ENCODE data around the gene CD6. TPM values are rescaled to one million over a fixed set of nuclear protein-coding genes. Genes with fewer than 3 reads are reported as not detected.

CD6 gene
- polyA plus RNA-seq, 2 donors: 1.3 to 1.4 TPM

DNA sequence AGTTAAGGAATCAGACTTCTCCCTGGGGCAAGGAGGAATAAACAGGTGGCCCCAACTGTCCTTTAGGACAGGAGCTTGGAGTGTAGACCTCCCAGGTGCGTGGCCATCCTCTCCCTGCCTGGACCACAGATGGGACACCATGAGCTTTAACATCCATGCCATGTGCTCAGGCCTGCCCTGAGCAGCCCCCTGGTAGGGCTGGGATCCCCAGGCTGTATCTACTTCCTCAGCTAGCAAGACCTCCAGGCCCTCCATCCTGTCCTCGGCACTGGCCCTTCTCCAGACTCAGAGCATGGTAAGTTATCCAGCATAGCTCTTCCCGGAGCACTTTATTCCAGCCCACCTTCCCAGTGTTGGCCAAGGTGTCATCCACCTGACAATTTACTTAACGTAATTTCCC, 5.7 kb downstream of the CD6 start:
- no peaks in the 10 kb centered on the region for H3K36me3 ChIP-seq (ENCODE audit: control insufficient read depth in 2 of 2, insufficient read depth in 2 of 2, low read length in 1 of 2)
- H3K4me1 ChIP-seq (ENCODE audit: control insufficient read depth in 2 of 2, insufficient read depth in 2 of 2, low read length in 1 of 2): peaks cover 0 to 2% of the 10 kb centered on the region in 2 donors
- no peaks in the 10 kb centered on the region for H3K9me3 ChIP-seq (ENCODE audit: control insufficient read depth in 2 of 2, insufficient read depth in 1 of 2, low read depth in 1 of 2, low read length in 1 of 2)
- no peaks in the 10 kb centered on the region for H3K27me3 ChIP-seq (ENCODE audit: control insufficient read depth in 1 of 2, insufficient read depth in 2 of 2, low read length in 2 of 2)
- H3K4me3 ChIP-seq (ENCODE audit: low read depth in 1 of 2, low read length in 2 of 2): no peak overlapping the region
- WGBS, 2 donors: 84 to 88% methylated on average over 4 of the region's 4 CpGs
- H3K27ac ChIP-seq (ENCODE audit: low read depth in 2 of 2, low read length in 1 of 2): no peak overlapping the region

DNA sequence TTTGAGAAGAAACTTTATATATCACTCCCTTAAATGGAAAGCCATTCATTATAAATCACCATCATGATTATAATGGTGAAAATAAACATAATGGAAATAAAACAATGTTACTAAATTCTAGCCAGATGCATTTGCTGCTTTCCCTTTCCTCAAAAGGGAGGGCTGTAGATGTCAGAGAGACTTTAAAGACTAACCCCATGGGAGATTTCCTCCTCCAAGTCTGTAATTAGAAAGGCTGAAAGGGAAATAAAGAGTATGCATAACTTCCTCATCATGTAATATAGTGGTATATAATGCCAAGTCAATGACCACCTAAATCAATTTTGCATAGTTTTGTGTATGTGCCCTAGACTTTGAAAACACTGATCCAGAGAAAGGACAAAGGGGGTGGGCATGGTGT, 6.4 kb downstream of the CD6 start:
- Histone ChIP-seq H3K9me3 (ENCODE audit: control insufficient read depth in 2 of 2, insufficient read depth in 1 of 2, low read depth in 1 of 2, low read length in 1 of 2) (no peaks in the 10 kb centered on the region), H3K4me1 (ENCODE audit: control insufficient read depth in 2 of 2, insufficient read depth in 2 of 2, low read length in 1 of 2) (peaks cover 0 to 2% of the 10 kb centered on the region in 2 donors), H3K27me3 (ENCODE audit: control insufficient read depth in 1 of 2, insufficient read depth in 2 of 2, low read length in 2 of 2) (no peaks in the 10 kb centered on the region), H3K4me3 (ENCODE audit: low read depth in 1 of 2, low read length in 2 of 2) (no peak overlapping the region), H3K36me3 (ENCODE audit: control insufficient read depth in 2 of 2, insufficient read depth in 2 of 2, low read length in 1 of 2) (no peaks in the 10 kb centered on the region), H3K27ac (ENCODE audit: low read depth in 2 of 2, low read length in 1 of 2) (no peak overlapping the region)

GRCh38 chr11:60978546-60979380, 7.3 kb downstream of the CD6 start:
- no peaks in the 10 kb centered on the region for H3K9me3 ChIP-seq (ENCODE audit: control insufficient read depth in 2 of 2, insufficient read depth in 1 of 2, low read depth in 1 of 2, low read length in 1 of 2)
- no peaks in the 10 kb centered on the region for H3K27me3 ChIP-seq (ENCODE audit: control insufficient read depth in 1 of 2, insufficient read depth in 2 of 2, low read length in 2 of 2)
- no peaks in the 10 kb centered on the region for H3K36me3 ChIP-seq (ENCODE audit: control insufficient read depth in 2 of 2, insufficient read depth in 2 of 2, low read length in 1 of 2)
- H3K4me1 ChIP-seq (ENCODE audit: control insufficient read depth in 2 of 2, insufficient read depth in 2 of 2, low read length in 1 of 2): peaks cover 0 to 2% of the 10 kb centered on the region in 2 donors
- H3K4me3 ChIP-seq (ENCODE audit: low read depth in 1 of 2, low read length in 2 of 2): no peak overlapping the region
- H3K27ac ChIP-seq (ENCODE audit: low read depth in 2 of 2, low read length in 1 of 2): no peak overlapping the region
- WGBS, 2 donors: 62 to 73% methylated on average over 10 of the region's 10 CpGs

GRCh38 chr11:60981515-60981914, 10.0 kb downstream of the CD6 start:
- H3K27ac ChIP-seq (ENCODE audit: low read depth in 2 of 2, low read length in 1 of 2): no peak overlapping the region
- H3K4me1 ChIP-seq (ENCODE audit: control insufficient read depth in 2 of 2, insufficient read depth in 2 of 2, low read length in 1 of 2): peaks cover 0 to 2% of the 10 kb centered on the region in 2 donors
- no peaks in the 10 kb centered on the region for H3K36me3 ChIP-seq (ENCODE audit: control insufficient read depth in 2 of 2, insufficient read depth in 2 of 2, low read length in 1 of 2)
- H3K9me3 ChIP-seq (ENCODE audit: control insufficient read depth in 2 of 2, insufficient read depth in 1 of 2, low read depth in 1 of 2, low read length in 1 of 2): no peaks in the 10 kb centered on the region
- H3K27me3 ChIP-seq (ENCODE audit: control insufficient read depth in 1 of 2, insufficient read depth in 2 of 2, low read length in 2 of 2): no peaks in the 10 kb centered on the region
- WGBS, 2 donors: 82 to 90% methylated on average over 12 of the region's 12 CpGs
- no peak overlapping the region for H3K4me3 ChIP-seq (ENCODE audit: low read depth in 1 of 2, low read length in 2 of 2)

- H3K9me3 ChIP-seq (ENCODE audit: control insufficient read depth in 2 of 2, insufficient read depth in 1 of 2, low read depth in 1 of 2, low read length in 1 of 2): no peaks in the 10 kb centered on the region
- H3K27me3 ChIP-seq (ENCODE audit: control insufficient read depth in 1 of 2, insufficient read depth in 2 of 2, low read length in 2 of 2): no peaks in the 10 kb centered on the region
- no peaks in the 10 kb centered on the region for H3K36me3 ChIP-seq (ENCODE audit: control insufficient read depth in 2 of 2, insufficient read depth in 2 of 2, low read length in 1 of 2)
- 85 to 90% methylated on average over 8 of the region's 8 CpGs for WGBS, 2 donors
- H3K4me3 ChIP-seq (ENCODE audit: low read depth in 1 of 2, low read length in 2 of 2): no peak overlapping the region
- peaks cover 0 to 2% of the 10 kb centered on the region in 2 donors for H3K4me1 ChIP-seq (ENCODE audit: control insufficient read depth in 2 of 2, insufficient read depth in 2 of 2, low read length in 1 of 2)
- no peak overlapping the region for H3K27ac ChIP-seq (ENCODE audit: low read depth in 2 of 2, low read length in 1 of 2)
Measured at GRCh38 chr11:60982184-60982583, 10.7 kb downstream of the CD6 start.

DNA sequence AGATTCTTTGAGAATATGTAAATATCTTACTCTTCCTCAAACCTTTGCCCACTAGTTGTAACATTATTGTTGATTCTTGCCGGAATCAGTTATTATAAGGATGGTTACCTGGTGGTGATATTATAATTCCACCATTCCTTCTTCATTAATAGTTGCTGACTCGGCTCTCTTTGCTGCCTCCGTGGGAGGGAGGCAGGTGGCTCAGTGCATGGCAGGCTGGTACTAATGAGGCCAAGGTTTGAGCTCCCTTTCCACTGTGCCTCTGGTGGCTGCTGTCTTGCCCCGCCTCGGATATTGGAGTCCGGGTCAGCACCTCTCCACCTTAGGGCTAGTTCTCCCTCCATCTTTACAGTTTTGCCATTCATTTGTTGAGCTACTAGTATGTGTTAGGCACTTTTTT, 12.7 kb downstream of the CD6 start:
- H3K4me1 ChIP-seq (ENCODE audit: control insufficient read depth in 2 of 2, insufficient read depth in 2 of 2, low read length in 1 of 2): peaks cover 0 to 2% of the 10 kb centered on the region in 2 donors
- WGBS, 2 donors: 73 to 77% methylated on average over 6 of the region's 6 CpGs
- H3K27ac ChIP-seq (ENCODE audit: low read depth in 2 of 2, low read length in 1 of 2): no peak overlapping the region
- no peaks in the 10 kb centered on the region for H3K9me3 ChIP-seq (ENCODE audit: control insufficient read depth in 2 of 2, insufficient read depth in 1 of 2, low read depth in 1 of 2, low read length in 1 of 2)
- H3K27me3 ChIP-seq (ENCODE audit: control insufficient read depth in 1 of 2, insufficient read depth in 2 of 2, low read length in 2 of 2): no peaks in the 10 kb centered on the region
- H3K36me3 ChIP-seq (ENCODE audit: control insufficient read depth in 2 of 2, insufficient read depth in 2 of 2, low read length in 1 of 2): no peaks in the 10 kb centered on the region
- H3K4me3 ChIP-seq (ENCODE audit: low read depth in 1 of 2, low read length in 2 of 2): no peak overlapping the region

DNA sequence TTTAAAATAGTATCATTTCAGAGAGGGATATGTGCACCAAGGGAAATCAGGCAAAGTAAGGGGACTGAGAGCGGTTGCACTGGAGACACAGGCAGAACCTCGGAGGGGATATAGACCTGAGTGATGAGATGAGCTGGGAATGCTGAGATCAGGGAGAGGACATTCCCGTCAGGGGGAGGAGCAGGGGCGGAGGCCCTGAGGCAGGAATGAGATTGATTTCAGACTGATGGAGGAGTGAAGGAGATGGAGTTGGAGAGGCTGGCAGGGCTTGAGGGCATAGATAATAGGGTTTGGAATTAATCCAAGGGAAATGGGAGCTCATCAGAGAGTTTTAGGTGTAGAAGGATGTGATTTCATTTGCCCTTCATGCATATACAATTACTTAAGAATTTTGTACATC, 13.2 kb downstream of the CD6 start:
- Histone ChIP-seq H3K27me3 (ENCODE audit: control insufficient read depth in 1 of 2, insufficient read depth in 2 of 2, low read length in 2 of 2) (no peaks in the 10 kb centered on the region), H3K36me3 (ENCODE audit: control insufficient read depth in 2 of 2, insufficient read depth in 2 of 2, low read length in 1 of 2) (no peaks in the 10 kb centered on the region), H3K27ac (ENCODE audit: low read depth in 2 of 2, low read length in 1 of 2) (no peak overlapping the region), H3K4me1 (ENCODE audit: control insufficient read depth in 2 of 2, insufficient read depth in 2 of 2, low read length in 1 of 2) (peaks cover 0 to 2% of the 10 kb centered on the region in 2 donors), H3K9me3 (ENCODE audit: control insufficient read depth in 2 of 2, insufficient read depth in 1 of 2, low read depth in 1 of 2, low read length in 1 of 2) (no peaks in the 10 kb centered on the region), H3K4me3 (ENCODE audit: low read depth in 1 of 2, low read length in 2 of 2) (no peak overlapping the region)
- 62 to 68% methylated on average over 4 of the region's 4 CpGs for WGBS, 2 donors

GRCh38 chr11:60985501-60985900, 14.0 kb downstream of the CD6 start:
- Histone ChIP-seq H3K36me3 (ENCODE audit: control insufficient read depth in 2 of 2, insufficient read depth in 2 of 2, low read length in 1 of 2) (no peaks in the 10 kb centered on the region), H3K9me3 (ENCODE audit: control insufficient read depth in 2 of 2, insufficient read depth in 1 of 2, low read depth in 1 of 2, low read length in 1 of 2) (no peaks in the 10 kb centered on the region), H3K27me3 (ENCODE audit: control insufficient read depth in 1 of 2, insufficient read depth in 2 of 2, low read length in 2 of 2) (no peaks in the 10 kb centered on the region), H3K4me1 (ENCODE audit: control insufficient read depth in 2 of 2, insufficient read depth in 2 of 2, low read length in 1 of 2) (peaks cover 0 to 2% of the 10 kb centered on the region in 2 donors), H3K27ac (ENCODE audit: low read depth in 2 of 2, low read length in 1 of 2) (no peak overlapping the region), H3K4me3 (ENCODE audit: low read depth in 1 of 2, low read length in 2 of 2) (no peak overlapping the region)
- WGBS, 2 donors: 72 to 81% methylated on average over 2 of the region's 2 CpGs

DNA sequence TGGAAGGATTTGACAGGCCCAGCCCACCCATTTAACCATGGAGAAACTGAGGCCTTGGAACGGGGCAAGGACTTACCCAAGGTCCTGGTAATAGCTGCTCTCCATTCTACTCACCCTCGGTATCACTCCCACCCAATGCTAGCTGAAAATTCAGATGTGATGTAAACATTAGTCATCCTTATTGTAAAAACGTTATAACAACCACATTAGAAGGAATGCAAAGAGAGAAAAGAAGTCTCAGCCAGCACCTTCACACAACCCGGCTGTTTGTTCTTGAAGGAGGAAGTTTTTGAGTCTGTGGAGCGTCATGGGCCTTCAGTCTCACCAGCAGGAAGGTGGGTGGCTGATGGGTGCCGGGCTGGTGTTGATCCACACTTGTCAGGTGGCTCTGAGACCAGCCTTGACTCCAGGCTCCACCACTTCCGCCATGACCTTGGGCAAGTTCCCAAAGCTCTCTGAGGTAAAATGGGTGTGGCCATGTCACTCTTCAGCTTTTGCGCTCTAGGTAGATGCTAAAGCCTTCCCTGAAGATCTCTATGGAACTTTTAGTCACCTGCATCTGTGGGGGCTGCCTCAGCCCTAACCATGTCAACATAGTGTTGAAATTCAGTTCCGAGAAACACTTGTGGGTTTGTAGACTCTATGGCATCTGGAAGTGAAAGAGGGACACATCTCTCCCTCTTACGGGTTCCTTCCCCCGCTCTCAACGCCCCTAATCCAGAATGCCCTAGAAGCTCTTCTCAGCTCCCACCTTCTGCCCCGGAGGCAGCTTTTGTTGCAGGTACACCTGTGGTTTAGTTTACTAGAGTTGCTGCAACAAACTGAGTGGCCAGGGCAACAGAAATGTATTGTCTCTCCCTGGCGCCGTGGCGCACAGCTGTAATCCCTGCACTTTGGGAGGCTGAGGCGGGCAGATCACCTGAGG, 14.8 kb downstream of the CD6 start:
- no peaks in the 10 kb centered on the region for H3K4me1 ChIP-seq (ENCODE audit: control insufficient read depth in 2 of 2, insufficient read depth in 2 of 2, low read length in 1 of 2)
- H3K27ac ChIP-seq (ENCODE audit: low read depth in 2 of 2, low read length in 1 of 2): peak overlapping the region; percentile 33 to 47
- no peaks in the 10 kb centered on the region for H3K36me3 ChIP-seq (ENCODE audit: control insufficient read depth in 2 of 2, insufficient read depth in 2 of 2, low read length in 1 of 2)
- WGBS, 2 donors: 59% methylated on average over 17 of the region's 17 CpGs
- no peaks in the 10 kb centered on the region for H3K27me3 ChIP-seq (ENCODE audit: control insufficient read depth in 1 of 2, insufficient read depth in 2 of 2, low read length in 2 of 2)
- H3K9me3 ChIP-seq (ENCODE audit: control insufficient read depth in 2 of 2, insufficient read depth in 1 of 2, low read depth in 1 of 2, low read length in 1 of 2): no peaks in the 10 kb centered on the region
- no peak overlapping the region for H3K4me3 ChIP-seq (ENCODE audit: low read depth in 1 of 2, low read length in 2 of 2)
